HCT116 (cell line): Measurements from ENCODE around the gene ACSS1.

Source experiments
- EGR1 ChIP-seq: IDR thresholded peaks from 2 replicates; pipeline ENCODE4 v1.6.1; 2012; ENCODE audit warnings: low read depth
- SP1 ChIP-seq: IDR thresholded peaks from 2 replicates; pipeline ENCODE4 v1.6.1; 2012; ENCODE audit warnings: low read depth
- ZNF274 ChIP-seq: fragments of 200-500 bp; sonication (Bioruptor generic); IDR thresholded peaks from 2 replicates; pipeline ENCODE4 v1.6.1; 2014; ENCODE audit warnings: mild to moderate bottlenecking, low read depth, low read length, inconsistent platforms
- TF ChIP-seq, protein P1 (sequence below): IDR thresholded peaks from 2 replicates; pipeline ENCODE4 v1.6.1; 2012

GRCh38 chr20:25042531-25043498 is 15.1 kb downstream of the ACSS1 start:
- TF ChIP-seq EGR1 (no peak), ZNF274 (no peak), SP1 (no peak)
- TF ChIP-seq, protein P1, sequence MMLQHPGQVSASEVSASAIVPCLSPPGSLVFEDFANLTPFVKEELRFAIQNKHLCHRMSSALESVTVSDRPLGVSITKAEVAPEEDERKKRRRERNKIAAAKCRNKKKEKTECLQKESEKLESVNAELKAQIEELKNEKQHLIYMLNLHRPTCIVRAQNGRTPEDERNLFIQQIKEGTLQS: no peak
